Stomach smooth muscle (tissue), 2 donors: ENCODE data around the gene CLEC17A.
"Not testable (repeated sequence)": the region's sequence is repeated elsewhere in the genome, so short reads cannot be mapped to it uniquely, and the experiment has no call there.

Experiments used
- H3K27ac ChIP-seq: one replicate; pipeline ENCODE4 v1.7.0; 2013; ENCODE audit warnings: mild to moderate bottlenecking, low read length, inconsistent platforms
- H3K27me3 ChIP-seq, 2 donors: one replicate each; pipeline ENCODE4 v1.7.0; 2013; ENCODE audit warnings: low read length in 2 of 2; ENCODE audit not compliant: insufficient read depth in 2 of 2, control insufficient read depth in 1 of 2
- H3K36me3 ChIP-seq, 2 donors: one replicate each; pipeline ENCODE4 v1.7.0; 2013; ENCODE audit warnings: low read length in 2 of 2; ENCODE audit not compliant: control insufficient read depth in 2 of 2, insufficient read depth in 2 of 2
- H3K4me1 ChIP-seq: one replicate; pipeline ENCODE4 v1.7.0; 2013; ENCODE audit warnings: low read length; ENCODE audit not compliant: control insufficient read depth, insufficient read depth
- H3K4me3 ChIP-seq, 2 donors: one replicate each; pipeline ENCODE4 v1.7.0; 2013; ENCODE audit warnings: low read length in 2 of 2
- H3K9ac ChIP-seq, 2 donors: one replicate each; pipeline ENCODE4 v1.7.0; 2013; ENCODE audit warnings: low read length in 2 of 2, mild to moderate bottlenecking in 1 of 2
- H3K9me3 ChIP-seq, 2 donors: one replicate each; pipeline ENCODE4 v1.7.0; 2013; ENCODE audit warnings: low read length in 2 of 2; ENCODE audit not compliant: control insufficient read depth in 2 of 2
- donor health status: healthy.
- donor health status: Pancreatic carcinoma.

Gene CLEC17A

DNA sequence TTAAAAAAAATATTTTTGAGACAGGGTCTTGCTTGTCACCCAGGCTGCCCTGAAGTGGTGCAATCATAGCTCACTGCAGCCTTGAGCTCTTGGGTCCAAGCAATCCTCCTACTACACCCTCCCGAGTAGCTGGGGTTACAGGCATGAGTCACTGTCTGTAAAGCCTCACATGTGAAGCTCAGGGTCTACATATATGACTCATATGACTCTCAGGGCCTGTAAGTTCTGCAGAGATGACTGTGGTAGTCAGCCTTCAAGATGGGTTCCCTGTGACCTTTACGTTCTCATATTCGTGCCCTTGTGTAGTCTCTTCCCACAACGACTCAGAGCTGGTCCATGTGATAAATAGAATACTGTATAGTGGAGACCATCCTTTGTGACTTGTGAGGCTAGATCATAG, 6.5 kb downstream of the CLEC17A start:
- H3K4me3 ChIP-seq, H3K9ac ChIP-seq, H3K9me3 ChIP-seq, H3K27ac ChIP-seq, H3K36me3 ChIP-seq, H3K4me1 ChIP-seq, H3K27me3 ChIP-seq: not testable (repeated sequence)

DNA sequence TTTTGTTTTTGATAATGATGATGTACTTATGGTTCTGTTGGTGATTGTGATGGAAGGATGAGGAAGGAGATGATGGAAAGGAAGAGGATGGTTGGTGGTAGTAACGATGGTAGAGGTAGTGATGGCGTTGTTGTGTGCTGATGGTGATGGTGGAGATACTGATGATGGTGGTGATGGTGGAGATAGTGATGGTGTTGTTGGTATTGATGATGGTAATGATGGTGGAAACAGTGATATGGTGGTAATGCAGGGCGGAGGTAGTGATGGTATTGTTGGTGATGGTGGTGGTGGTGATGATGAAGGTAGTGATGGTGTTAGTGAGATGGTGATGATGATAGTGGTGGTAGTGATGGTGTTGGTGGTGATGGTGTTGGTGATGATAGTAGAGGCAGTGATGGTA, 12.7 kb downstream of the CLEC17A start:
- no peak overlapping the region for H3K27ac ChIP-seq
- H3K4me3 ChIP-seq = no peak overlapping the region
- H3K36me3 ChIP-seq = no peaks in the 10 kb centered on the region
- peaks cover 0 to 2% of the 10 kb centered on the region in 2 donors for H3K27me3 ChIP-seq
- no peaks in the 10 kb centered on the region for H3K9me3 ChIP-seq
- no peaks in the 10 kb centered on the region for H3K4me1 ChIP-seq
- no peak overlapping the region for H3K9ac ChIP-seq

DNA sequence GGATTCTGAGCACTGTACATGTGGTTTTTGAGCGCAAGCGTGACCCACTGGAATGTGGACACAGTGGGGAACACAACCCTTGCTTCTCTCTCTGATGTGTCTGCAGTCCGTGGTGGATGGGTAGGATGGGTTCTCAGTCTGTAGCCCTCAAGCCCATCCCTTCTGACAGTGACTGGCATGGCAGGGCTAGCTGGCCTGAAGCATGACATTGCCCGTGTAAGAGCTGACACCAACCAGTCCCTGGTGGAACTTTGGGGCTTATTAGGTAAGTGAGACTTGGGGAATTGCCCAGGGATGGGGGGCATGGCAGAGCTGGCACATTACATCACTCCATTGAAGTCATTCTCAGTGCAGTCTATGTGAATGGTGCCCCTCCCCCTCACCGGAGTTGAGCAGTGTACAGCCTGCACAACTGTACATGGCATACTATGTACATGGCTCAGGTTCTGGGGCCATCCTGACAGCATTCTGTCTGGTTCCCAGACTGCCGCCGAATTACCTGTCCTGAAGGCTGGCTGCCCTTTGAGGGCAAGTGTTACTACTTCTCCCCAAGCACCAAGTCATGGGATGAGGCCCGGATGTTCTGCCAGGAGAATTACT, 16.8 kb downstream of the CLEC17A start:
- Histone ChIP-seq H3K9me3 (peaks cover 0 to 2% of the 10 kb centered on the region in 2 donors), H3K36me3 (no peaks in the 10 kb centered on the region), H3K9ac (no peak overlapping the region), H3K27me3 (no peaks in the 10 kb centered on the region), H3K27ac (no peak overlapping the region), H3K4me1 (no peaks in the 10 kb centered on the region), H3K4me3 (no peak overlapping the region)

DNA sequence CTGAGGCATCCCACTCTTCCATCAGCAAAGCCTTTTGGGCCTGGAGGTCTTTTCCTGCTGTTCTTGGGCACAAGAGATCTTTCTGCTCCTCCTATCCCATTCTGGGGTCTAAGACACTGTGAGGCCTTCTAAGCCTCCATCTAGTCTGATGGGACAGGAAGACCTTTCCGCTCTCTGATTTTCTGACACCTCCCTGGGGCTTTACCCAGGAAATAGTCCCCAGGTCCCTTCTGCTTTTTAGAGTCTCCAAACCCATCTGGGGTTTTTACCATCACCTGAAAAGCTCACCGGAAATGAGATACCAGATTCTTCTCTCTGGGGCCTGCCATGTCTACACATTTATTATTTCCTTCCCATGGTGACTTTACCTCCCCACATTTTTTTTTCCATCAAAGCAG, 21.1 kb downstream of the CLEC17A start:
- no peaks in the 10 kb centered on the region for H3K4me1 ChIP-seq
- peaks cover 0 to 2% of the 10 kb centered on the region in 2 donors for H3K9me3 ChIP-seq
- H3K4me3 ChIP-seq = no peak overlapping the region
- H3K27me3 ChIP-seq = no peaks in the 10 kb centered on the region
- no peak overlapping the region for H3K9ac ChIP-seq
- H3K36me3 ChIP-seq = no peaks in the 10 kb centered on the region
- H3K27ac ChIP-seq = no peak overlapping the region

DNA sequence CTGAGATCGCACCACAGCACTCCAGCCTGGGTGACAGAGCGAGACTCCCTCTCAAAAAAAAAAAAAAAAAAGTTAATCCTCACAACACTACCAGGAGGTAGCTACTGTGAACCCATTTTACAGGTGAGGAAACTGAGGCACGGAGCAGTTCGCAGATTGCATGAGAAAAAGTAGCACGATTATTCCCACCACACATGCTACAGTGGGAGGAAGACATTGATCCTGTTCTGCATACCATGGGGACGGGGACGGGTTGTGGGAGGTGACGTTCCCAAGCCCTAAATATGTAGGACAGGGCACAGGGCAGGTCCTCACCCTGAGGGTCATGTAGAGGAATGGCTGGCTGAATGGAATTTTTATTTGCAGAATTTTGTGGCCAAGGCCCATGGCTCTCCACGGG, 23.7 kb downstream of the CLEC17A start:
- Histone ChIP-seq H3K27ac (no peak overlapping the region), H3K27me3 (no peaks in the 10 kb centered on the region), H3K36me3 (no peaks in the 10 kb centered on the region), H3K4me1 (no peaks in the 10 kb centered on the region), H3K4me3 (no peak overlapping the region), H3K9ac (no peak overlapping the region), H3K9me3 (no peaks in the 10 kb centered on the region)

DNA sequence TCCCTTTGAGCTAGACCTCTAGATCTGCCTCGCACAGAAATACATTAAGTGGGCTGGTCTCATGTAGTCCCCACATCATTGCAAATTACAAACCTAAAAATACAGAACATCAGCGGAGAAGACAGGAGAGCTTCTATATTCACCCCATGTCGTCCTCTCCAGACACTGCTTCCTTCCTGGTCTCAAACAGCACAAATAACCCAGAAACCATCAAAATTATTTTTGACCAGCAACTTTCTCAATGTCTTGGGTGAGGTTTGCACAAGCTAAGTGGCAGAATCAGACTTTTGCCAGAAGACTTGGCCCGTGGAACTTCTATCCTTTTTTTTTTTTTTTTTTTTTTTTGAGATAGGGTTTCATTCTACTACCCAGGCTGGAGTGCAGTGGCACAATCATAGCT, 28.2 kb downstream of the CLEC17A start:
- H3K36me3 ChIP-seq = no peaks in the 10 kb centered on the region
- H3K27me3 ChIP-seq = no peaks in the 10 kb centered on the region
- H3K4me3 ChIP-seq = no peak overlapping the region
- H3K27ac ChIP-seq = no peak overlapping the region
- no peak overlapping the region for H3K9ac ChIP-seq
- H3K4me1 ChIP-seq = no peaks in the 10 kb centered on the region
- no peaks in the 10 kb centered on the region for H3K9me3 ChIP-seq

DNA sequence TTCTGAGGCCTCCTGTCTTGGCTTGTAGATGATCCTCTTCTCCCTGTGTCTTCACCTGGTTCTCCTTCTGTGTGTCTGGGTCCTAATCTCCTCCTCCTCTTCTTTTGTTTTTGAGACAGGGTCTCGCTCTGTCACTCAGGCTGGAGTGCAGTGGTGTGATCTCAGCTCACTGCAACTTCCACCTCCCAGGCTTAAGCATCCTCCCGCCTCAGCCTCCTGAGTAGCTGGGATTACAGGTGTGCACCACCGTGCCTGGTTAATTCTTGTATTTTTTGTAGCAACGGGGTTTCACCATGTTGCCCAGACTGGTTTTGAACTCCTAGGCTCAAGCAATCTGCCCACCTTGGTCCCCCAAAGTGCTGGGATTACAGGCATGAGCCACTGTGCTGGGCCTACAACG, 29.4 kb downstream of the CLEC17A start:
- H3K27ac ChIP-seq, H3K9me3 ChIP-seq, H3K9ac ChIP-seq, H3K4me1 ChIP-seq, H3K36me3 ChIP-seq, H3K4me3 ChIP-seq, H3K27me3 ChIP-seq: not testable (repeated sequence)

DNA sequence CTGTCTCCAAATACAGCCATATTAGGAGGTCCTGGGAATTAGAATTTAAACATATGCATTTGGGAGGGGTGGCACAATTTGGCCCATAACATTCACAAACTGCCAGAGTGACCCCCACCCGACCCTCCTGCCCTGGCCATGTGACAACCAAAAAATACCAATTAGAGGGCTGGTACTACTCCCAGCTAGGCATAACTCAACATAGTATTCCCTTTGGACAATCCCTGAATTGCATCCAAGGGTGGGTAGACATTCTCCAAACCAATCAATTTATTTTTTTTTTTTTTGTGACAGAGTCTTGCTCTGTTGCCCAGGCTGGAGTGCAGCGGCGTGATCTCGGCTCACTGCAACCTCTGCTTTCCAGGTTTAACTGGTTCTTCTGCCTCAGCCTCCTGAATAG, 29.8 kb downstream of the CLEC17A start:
- Histone ChIP-seq H3K4me3 (no peak overlapping the region), H3K36me3 (no peaks in the 10 kb centered on the region), H3K4me1 (no peaks in the 10 kb centered on the region), H3K27ac (no peak overlapping the region), H3K9ac (no peak overlapping the region), H3K27me3 (no peaks in the 10 kb centered on the region), H3K9me3 (no peaks in the 10 kb centered on the region)

DNA sequence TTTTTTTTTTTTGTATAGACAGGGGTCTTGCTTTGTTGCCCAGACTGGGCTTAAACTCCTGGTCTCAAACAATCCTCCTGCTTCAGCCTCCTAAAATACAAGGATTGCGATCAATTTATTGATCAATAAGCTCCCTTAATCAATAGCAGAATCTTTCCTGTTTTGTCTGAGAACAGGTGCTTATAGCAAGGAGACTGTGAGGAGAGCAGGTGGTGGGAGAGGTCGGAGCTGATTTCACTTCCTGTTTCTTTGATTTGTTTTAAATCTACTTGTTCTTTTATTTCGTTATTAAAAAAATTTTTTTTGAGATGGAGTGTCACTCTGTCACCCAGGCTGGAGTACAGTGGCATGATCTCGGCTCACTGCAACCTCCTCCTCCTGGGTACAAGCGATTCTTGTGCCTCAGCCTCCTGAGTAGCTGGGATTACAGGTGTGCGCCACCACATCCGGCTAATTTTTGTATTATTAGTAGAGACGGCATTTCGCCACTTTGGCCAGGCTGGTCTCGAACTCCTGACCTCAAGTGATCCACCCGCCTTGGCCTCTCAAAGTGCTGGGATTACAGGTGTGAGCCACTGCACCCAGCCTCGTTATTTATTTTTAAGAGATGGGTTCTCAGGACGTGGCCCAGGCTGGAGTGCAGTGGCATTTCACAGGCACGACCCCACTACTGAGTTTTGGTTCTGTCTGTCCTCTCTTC, 30.7 kb downstream of the CLEC17A start:
- not testable (repeated sequence) for H3K27ac ChIP-seq

DNA sequence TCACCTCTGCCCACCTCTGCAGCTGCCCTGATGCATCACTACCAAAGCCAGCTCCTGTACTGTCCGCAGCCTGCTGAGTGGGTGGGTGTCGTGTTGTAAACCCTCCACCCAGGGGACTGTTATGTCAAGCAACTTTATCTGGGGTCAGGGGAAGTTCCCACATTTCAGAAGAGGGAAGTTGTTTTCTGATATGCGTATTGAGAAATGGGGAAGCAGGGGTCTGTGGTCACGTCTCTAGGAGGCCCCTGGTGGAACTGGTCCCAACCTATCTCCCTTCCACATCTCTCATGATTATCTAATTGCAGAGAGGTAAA, 31.2 kb downstream of the CLEC17A start:
- Histone ChIP-seq H3K4me3 (no peak overlapping the region), H3K9ac (no peak overlapping the region), H3K27me3 (no peaks in the 10 kb centered on the region), H3K27ac (no peak overlapping the region), H3K36me3 (no peaks in the 10 kb centered on the region), H3K4me1 (no peaks in the 10 kb centered on the region), H3K9me3 (no peaks in the 10 kb centered on the region)

More for the DNA sequence above, 30.7 kb downstream of the CLEC17A start:
- H3K9ac ChIP-seq, H3K27me3 ChIP-seq, H3K36me3 ChIP-seq, H3K4me3 ChIP-seq, H3K4me1 ChIP-seq, H3K9me3 ChIP-seq: not testable (repeated sequence)

DNA sequence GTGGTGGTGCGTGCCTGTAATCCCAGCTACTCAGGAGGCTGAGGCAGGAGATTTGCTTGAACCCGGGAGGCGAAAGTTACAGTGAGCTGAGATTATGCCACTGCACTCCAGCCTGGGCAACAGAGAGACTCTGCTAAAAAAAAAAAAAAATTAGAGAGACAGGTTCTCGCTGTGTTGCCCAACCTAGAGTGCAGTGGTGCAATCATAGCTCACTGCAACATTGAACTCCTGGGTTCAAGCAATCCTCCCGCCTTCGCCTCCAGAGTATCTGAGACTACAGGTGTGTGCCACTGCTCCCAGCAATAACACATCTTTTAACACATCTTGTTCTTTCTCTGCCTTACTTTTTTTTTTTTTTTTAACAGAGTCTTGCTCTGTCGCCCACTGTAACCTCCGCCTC, 32.7 kb downstream of the CLEC17A start:
- no peak overlapping the region for H3K27ac ChIP-seq
- H3K27me3 ChIP-seq = no peaks in the 10 kb centered on the region
- H3K36me3 ChIP-seq = no peaks in the 10 kb centered on the region
- no peak overlapping the region for H3K4me3 ChIP-seq
- peaks cover 0 to 4% of the 10 kb centered on the region in 2 donors for H3K9me3 ChIP-seq
- no peaks in the 10 kb centered on the region for H3K4me1 ChIP-seq
- no peak overlapping the region for H3K9ac ChIP-seq
